ENCODE measurements around the gene TLE6.

Gene TLE6

GRCh38 chr19:2982983-2983350 lies 5.6 kb downstream of the TLE6 start:
- TF ChIP-seq FOXP2 (optimal IDR thresholded peaks at IDR 0.05; ENCODE audit: borderline replicate concordance, extremely low read depth, extremely low read length, insufficient read depth) (no peak), POLR2AphosphoS5 (IDR thresholded peaks at IDR 0.05; ENCODE audit: low read depth, low read length) (no peak), TAF1 (IDR thresholded peaks at IDR 0.05; ENCODE audit: borderline replicate concordance, insufficient read depth, low read length) (no peak), REST (IDR thresholded peaks at IDR 0.05; ENCODE audit: insufficient read depth in 1 of 2, low read depth in 2 of 2, low read length in 2 of 2) (no peak), SIN3A (IDR thresholded peaks at IDR 0.05; ENCODE audit: borderline replicate concordance, insufficient read depth, low read length) (no peak)

- TF ChIP-seq POLR2AphosphoS5 (IDR thresholded peaks at IDR 0.05; ENCODE audit: low read depth, low read length) (no peak), TAF1 (IDR thresholded peaks at IDR 0.05; ENCODE audit: borderline replicate concordance, insufficient read depth, low read length) (no peak), FOXP2 (optimal IDR thresholded peaks at IDR 0.05; ENCODE audit: borderline replicate concordance, extremely low read depth, extremely low read length, insufficient read depth) (no peak), SIN3A (IDR thresholded peaks at IDR 0.05; ENCODE audit: borderline replicate concordance, insufficient read depth, low read length) (no peak), REST (IDR thresholded peaks at IDR 0.05; ENCODE audit: insufficient read depth in 1 of 2, low read depth in 2 of 2, low read length in 2 of 2) (no peak)
Observed at GRCh38 chr19:2983351-2984214, 6.2 kb downstream of the TLE6 start.

GRCh38 chr19:2984215-2984528 lies 6.8 kb downstream of the TLE6 start:
- TF ChIP-seq POLR2AphosphoS5 (IDR thresholded peaks at IDR 0.05; ENCODE audit: low read depth, low read length) (no peak), FOXP2 (optimal IDR thresholded peaks at IDR 0.05; ENCODE audit: borderline replicate concordance, extremely low read depth, extremely low read length, insufficient read depth) (no peak), TAF1 (IDR thresholded peaks at IDR 0.05; ENCODE audit: borderline replicate concordance, insufficient read depth, low read length) (no peak), REST (IDR thresholded peaks at IDR 0.05; ENCODE audit: insufficient read depth in 1 of 2, low read depth in 2 of 2, low read length in 2 of 2) (no peak), SIN3A (IDR thresholded peaks at IDR 0.05; ENCODE audit: borderline replicate concordance, insufficient read depth, low read length) (no peak)

- TF ChIP-seq POLR2AphosphoS5 (IDR thresholded peaks at IDR 0.05; ENCODE audit: low read depth, low read length) (no peak), TAF1 (IDR thresholded peaks at IDR 0.05; ENCODE audit: borderline replicate concordance, insufficient read depth, low read length) (no peak), REST (IDR thresholded peaks at IDR 0.05; ENCODE audit: insufficient read depth in 1 of 2, low read depth in 2 of 2, low read length in 2 of 2) (no peak), SIN3A (IDR thresholded peaks at IDR 0.05; ENCODE audit: borderline replicate concordance, insufficient read depth, low read length) (no peak), FOXP2 (optimal IDR thresholded peaks at IDR 0.05; ENCODE audit: borderline replicate concordance, extremely low read depth, extremely low read length, insufficient read depth) (no peak)
Observed at GRCh38 chr19:2986951-2987524, 9.7 kb downstream of the TLE6 start.

All from PFSK-1 (cell line).